NCI-H128 (cell line): ENCODE results near the gene NCEH1.
"Not testable (repeated sequence)": the region's sequence is repeated elsewhere in the genome, so short reads cannot be mapped to it uniquely, and the experiment has no call there.

Source experiments
- DNase-seq: peaks from one replicate; lab custom pipeline; 2025; ENCODE audit not compliant: unreplicated experiment; lab: John Stamatoyannopoulos, UW

NCEH1 gene

DNA sequence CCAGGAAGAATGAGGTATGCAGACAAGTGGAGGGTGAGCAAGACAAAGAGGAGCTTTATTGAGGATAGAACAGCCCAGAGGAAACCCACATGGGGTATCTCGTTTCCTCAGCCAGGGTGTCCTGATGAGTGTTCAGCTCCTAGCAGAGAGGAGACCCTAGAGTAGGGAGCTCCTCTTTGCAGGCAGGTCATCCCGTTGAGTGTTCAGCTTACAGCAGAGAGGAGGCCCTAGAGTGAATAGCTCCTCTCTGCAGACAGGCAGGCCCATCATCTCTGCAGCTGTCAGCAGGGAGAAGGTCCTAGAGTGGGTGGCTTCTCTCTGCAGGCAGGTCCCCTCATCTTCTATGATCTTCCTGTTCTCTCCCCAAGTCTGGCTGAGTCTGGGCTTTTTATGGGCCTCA lies 97.0 kb downstream of the NCEH1 start:
- DNase-seq: no peak

DNA sequence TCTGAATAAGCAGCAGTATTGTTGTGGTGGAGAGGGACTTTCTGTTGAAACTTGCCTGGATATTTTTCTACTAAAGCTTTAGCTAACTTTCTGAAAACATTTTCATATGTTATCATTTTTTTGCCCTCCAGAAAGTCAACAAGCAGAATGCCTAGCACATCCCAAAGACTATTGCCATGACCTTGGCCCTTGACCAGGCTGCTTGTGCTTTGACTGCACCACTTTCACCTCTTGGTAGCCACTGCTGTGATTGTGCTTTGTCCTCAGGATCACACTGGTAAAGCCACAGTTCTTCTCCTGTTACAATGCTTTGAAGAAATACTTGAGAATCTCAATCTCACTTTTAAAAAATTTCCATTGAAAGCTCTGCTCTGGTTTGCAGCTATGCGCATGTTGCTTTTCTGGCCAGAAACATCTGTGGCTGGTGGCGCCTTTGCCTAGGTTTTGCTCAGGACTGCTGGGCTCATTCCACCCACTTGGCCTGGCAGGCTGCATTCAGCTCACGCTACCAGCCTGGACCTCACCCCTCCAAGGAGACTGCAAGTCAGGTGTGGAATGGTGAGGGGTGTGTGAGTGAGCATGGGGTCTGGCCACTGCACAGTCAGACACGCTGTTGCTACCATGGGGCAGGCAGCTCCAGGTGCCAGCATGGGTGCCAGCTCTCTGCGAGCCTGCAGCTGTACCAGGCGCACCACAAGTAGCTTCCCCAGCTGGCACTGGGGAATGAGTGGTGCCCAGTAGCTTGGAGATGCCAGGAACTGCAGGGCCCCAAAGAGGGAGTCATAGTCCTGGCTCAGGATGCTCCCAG lies 97.8 kb downstream of the NCEH1 start:
- no peak for DNase-seq

DNA sequence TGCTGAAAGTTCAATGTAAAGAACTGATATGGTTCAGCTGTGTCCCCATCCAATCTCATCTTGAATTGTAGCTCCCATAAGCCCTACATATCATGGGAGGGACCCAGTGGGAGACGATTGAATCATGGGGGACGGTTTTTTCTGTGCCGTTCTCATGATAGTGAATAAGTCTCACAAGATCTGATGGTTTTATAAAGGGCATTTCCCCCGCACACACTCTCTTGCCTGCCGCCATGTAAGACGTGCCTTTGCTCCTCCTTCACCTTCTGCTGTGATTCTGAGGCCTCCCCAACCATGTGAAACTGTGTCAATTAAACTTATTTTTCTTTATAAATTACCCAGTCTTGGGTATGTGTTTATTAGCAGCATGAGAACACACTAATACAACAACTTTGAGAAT lies 101.1 kb downstream of the NCEH1 start:
- no peak for DNase-seq

DNA sequence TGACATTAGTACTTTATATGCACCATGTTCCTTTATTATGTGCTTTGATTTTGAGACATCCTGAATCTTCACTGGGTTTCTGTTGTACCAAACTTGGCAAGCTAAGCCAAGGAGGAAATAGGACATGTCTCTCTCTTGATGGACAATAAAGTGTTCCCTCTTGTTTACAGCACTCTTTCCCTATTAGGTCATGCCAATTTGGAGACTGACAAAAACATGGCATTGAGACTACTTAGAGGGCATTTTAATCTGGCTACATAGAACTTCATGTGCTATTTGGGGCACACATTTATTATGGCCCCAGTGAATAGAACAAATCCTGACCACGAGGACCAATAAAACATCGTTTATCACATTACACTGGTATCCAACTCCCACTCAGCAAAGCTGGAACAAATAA lies 102.3 kb downstream of the NCEH1 start:
- no peak for DNase-seq

DNA sequence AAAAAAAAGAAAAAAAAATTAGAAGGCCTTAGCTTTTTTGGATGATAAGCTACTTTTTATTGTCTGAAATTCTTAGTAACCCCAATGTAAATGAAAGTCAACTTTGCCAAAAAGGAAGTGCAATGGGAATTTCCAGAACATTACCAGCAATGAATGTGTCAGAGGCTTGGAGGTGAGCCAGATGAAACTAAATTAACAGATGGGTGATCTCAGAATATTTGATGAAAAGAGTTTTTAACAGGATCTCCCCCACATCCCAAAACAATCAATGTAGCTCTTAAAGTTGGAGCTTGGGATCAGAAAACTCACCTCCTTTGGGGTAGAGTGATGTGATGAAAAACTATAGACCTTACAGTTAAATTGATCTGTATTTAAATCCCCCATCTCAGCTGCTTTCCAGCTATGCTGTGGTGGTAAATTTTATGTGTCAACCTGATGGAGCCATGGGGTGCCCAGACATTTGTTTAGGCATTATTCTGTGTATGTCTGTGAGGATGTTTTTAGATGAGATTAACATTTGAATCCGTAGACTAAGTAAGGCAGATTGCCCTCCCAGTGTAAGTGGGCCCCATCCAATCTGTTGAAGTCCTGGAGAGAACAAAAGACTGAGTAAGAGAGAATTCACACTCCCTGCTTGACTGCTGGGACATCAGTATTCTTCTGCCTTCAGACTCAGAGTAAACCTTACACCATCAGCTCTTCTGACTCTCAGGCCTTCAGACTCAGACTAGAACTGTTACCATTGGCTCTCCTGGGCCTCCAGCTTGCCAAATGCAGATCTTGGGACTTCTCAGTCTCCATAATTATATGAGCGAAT lies 103.4 kb downstream of the NCEH1 start:
- no peak for DNase-seq

DNA sequence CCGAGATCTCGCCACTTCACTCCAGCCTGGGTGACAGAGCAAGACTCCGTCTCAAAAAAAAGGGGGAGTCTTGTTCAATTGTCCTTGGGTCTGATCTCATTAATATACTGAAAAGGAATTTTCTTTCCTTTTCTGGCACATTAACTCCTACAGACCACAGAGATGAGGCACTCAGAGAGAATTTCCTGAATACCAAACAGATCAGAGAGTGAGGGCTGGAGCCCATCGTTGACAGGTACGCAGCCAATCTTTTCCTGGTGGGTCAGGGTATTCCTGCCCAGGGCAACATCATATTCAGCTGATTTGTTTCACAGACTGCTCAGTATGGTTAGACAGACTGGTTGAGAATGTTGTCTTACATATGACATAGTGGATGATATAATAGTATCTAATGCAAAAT lies 104.8 kb downstream of the NCEH1 start:
- DNase-seq: no peak

DNA sequence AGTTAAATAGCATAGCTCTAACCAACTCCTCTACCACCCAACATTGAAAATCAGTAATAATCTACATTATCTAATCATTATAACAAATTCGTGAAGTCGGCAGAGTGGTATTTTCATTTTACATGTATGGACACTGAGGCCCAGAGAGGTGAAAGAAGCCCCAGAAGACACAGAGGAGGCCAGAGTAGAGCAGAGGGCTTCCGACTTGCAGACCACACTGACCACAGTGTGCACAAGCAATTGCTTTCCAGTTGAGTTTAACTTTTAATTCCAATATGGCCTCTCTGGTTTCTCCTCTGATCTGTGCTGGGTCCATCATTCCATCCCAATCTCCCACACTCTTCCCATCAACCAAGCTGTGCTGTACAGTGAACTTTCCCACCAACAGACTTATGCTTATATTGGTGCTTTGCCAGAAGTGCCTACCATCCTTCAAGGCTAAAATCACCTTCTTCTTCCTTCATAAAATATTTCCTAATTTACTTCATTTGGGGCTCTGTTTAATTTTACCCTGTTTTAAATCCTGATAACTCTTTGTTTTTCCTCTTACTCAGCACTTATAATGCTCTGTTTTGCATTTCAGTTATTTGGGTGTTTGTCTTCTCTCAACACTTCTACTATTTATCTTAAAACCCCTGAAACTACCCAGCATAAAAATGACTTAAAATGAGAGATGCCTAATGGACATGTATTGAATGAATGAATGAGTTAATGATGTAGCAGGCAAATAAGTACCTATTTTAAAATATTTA lies 105.8 kb downstream of the NCEH1 start:
- no peak for DNase-seq

DNA sequence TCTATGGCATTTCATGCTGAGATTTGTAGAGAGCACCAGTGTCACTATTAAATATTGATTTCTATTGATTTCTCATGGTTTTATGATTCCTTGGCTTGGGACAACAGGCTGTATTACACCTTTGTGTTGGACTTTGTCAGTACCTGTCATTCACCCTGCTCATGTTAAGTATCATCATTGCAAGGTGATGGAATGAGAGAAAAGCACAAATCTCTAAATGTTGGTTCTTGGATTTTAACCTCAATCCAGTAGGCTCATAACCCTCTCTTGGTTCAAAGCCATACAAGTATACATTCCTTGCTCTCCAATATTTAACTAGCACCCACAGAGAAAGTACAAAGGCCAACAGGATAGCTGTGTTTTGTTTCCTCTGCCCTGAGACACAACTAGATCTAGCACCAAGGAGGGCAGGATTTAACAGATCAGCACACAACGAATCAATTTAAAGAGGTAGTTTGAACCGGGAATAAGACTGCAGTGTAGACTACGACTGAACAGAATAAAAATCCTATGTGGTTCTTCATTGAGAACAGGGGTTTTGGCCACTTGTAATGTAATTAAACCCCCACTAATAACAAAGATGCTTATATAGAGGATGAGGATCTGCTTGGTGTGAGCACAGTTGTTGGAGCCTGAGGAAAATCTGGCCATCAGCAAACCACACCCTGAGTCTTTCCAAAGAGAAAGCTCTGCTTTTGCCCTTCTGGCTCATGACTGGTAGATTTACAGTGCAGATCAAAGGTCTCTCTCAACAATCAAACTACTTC lies 109.6 kb downstream of the NCEH1 start:
- DNase-seq: no peak

DNA sequence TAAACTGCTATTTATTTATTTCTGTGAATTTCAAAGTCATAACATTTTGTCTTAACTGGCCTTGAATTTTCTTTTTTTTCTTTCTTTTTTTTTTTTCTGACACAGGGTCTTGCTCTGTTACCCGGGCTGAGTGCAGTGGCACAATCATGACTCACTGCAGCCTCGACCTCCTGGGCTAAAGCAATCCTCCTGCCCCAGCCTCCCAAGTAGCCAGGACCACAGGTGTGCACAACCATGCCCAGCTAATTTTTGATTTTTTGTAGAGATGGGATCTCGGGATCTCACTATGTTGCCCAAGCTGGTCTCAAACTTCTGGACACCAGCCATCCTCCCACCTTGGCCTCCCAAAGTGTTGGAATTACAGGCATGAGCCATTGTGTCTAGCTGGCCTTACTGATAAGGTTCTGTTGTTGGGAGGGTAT lies 110.2 kb downstream of the NCEH1 start:
- DNase-seq: no peak

DNA sequence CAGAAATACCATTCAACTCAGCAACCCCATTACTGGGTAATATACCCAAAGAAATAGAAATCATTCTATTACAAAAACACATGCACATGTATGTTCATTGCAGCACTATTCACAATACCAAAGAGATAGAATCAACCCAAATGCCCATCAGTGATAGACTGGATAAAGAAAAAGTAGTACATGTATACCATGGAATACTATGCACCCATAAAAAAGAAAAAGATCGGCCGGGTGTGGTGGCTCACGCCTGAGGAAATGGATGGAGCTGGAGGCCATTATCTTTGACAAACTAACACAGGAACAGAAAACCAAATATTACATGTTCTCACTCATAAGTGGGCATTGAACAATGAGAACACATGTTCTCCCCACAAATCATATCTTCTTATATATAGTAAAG lies 112.0 kb downstream of the NCEH1 start:
- DNase-seq: no peak

DNA sequence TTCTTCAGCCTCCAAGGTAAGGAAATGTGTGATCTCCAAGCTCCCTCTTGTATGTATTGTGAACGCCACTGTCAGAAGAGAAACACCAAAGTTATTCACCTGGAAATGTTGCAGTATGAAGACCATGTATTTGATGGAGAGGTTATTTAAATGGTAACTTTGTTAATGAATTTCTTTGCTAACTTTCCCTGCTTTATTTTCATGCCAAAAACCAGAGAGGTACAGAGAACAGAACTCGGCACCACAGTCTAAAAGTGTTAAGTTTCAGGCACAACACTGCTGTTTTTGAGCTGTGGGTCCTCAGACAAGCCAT lies 114.5 kb downstream of the NCEH1 start:
- no peak for DNase-seq

DNA sequence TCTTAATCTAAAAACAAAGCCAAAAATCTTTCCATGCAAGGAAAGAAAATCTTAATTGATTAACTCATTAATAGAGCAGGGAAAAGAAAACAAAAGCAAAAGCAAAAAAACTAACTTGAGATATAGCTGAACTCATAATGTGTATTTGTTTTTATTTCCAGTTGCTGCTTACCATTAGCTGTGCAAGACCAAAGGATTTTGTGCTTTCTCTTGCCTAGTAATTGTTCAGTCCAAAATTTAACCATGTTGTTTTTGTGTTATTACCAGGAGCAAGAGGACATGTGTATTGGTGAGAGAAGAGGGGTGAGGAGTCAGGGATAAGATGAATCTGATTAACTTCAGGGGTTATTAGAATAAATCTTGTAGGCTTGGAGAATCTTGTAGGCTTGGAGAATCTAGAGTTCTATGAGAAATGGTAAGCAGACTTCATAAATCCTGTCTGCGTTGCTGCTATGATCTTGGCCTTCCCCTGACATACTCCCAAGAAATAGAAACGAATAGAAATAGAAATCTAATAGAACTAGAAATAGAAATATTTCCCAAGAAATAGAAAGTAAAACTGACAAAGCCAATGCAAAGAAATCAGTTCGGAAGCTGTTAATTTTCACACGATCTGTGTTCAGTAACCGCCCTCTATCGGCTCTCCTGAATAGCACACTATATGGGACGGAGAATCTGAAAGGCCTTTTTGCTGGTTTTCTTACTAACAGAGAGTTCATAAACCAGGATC lies 115.0 kb downstream of the NCEH1 start:
- DNase-seq: no peak

DNA sequence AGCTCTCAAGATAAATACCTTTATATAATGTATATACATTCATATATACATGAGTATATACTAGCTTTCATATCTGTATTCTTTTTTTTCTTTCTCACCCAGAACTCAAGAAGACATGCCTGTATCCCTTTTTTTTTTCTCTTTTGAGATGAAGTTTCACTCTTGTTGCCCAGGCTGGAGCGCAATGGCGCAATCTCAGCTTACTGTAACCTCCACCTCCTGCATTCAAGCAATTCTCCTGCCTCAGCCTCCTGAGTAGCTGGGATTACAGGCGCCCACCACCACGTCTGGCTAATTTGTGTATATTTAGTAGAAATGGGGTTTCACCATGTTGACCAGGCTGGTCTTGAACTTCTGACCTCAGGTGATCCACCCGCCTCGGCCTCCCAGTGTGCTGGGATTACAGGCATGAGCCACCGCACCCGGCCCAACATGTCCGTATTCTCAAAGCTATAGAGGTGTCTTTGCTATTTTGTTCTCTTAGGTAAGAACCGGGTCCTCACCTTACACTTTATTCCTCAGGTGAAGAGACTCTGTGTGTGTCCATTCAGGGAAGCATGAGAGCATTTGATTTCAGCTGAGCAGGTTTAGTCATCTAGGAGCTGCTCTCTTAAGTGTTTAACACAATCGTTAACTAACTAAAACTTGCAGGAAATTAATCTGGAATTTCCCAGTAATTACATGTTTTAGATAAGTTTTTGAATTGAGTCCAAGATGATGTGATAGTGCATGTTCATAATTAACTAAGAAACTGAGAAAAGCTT lies 115.8 kb downstream of the NCEH1 start:
- DNase-seq: not testable (repeated sequence)

DNA sequence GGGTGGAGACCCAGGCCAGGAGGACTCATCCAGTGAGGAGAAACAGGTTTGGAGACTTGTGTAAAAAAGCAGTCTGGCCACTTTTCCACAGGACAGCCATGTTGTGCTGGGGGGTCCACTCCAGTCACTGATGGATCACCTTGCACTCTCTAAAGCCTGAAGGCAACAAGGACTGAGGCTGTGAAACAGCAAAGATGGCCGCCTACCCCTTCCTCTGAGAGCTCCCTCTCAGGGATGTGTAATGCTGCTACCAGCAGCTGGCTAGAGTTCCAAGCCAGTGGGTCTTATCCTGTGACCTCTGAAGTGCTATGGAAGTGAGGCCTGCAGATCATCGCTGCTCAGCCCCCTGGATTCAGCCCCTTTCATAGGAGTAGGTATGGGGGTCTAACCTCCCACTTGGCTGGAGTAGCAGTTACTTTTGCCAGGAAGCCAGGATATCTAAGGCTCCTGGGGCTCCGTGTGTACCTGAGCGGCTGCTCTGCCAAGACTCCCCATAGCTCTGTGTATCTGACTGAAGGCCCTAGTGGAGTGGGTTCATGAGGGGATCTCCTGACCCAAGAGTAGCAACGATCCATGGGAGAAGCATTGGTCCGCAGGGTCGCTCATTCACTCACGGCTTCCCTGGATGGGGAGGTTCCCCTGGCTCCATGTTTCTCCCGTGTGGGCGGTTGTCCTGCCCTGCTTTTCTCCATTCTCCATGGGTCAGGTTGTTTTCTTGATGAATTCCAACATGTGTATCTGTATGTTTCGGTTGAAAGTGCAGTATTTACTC lies 117.8 kb downstream of the NCEH1 start:
- no peak for DNase-seq

DNA sequence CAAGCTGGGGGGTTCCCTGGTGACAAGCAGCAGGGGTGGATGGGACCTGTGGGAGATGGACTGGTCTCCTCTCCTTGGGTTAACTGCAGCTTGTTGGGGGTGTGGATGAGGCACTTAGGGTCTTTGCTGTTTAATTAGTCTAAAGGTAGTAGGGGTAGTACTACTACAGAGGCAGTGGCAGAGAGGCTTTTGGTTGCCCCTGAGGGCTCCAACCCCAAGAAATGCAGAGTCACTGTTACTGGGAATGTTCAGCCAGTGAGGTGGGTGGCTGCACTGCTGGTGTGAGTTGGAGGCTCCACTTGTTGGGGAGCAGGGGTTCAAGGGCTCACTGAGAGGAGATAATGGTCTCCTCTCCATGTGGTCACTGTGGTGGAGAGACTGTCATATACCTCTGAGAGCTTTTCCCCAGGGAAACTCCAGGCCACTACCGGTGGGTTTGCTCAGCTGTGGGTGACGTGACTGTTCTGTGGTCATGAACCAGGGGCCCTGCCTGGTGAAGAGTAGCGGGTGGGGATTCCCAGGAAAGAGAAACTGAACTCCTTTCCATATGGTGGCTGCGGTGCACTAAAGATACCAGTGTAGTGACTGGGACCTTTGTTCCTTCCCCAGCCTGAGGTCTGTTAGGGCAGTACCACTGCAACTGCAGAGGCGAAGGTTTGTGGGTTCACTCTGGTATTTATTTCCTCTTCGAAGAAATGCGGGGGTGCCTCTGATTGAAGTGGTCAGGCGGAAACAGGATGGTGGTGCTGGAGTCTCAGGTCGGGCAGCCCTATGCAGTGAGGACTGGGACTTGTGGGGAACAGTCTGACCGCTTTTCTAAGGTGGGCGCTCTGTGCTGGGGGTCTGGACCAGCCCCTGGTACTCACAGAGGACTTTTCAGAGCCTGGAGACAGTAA lies 118.7 kb downstream of the NCEH1 start:
- DNase-seq: no peak

DNA sequence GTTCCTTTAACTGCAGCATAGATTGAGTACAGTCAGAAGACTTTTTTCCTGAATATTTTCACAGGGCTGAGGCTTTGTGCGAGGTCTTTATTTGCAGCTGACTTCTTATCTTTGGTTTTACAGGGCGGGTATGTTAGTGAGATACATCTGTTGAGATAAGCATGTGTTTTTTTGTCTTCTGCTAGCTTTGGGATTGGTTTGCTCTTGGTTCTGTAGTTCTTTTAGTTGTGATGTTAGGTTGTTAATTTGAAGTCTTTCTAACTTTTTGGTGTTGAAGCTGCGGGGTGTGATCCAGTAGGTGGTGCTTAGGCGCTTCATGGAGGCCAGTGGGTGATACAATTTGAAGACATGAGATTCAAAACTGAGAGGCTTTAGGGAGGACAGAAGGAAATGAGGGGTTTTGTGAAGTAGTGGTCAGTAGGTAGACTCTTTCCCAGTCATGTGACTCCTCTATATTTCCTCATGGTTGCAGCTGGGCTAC lies 119.7 kb downstream of the NCEH1 start:
- no peak for DNase-seq

DNA sequence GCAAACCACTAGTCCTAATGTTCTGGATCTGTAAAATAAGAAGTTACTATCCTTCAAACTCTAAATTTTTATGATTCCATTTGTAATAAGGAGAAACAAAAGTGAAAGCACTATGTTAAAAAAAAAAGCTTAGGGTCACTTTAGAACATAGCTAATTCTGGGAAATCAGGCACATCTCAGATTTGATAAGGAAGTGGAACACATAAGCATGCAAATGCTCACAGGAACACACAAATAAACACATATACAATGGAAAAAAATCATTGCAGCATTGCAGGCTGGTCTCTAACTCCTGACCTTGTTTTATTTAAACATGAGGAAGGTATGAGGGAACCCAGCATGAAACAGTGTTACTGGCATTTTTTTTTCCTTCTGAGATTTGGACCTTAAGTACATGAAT lies 124.4 kb downstream of the NCEH1 start:
- no peak for DNase-seq

DNA sequence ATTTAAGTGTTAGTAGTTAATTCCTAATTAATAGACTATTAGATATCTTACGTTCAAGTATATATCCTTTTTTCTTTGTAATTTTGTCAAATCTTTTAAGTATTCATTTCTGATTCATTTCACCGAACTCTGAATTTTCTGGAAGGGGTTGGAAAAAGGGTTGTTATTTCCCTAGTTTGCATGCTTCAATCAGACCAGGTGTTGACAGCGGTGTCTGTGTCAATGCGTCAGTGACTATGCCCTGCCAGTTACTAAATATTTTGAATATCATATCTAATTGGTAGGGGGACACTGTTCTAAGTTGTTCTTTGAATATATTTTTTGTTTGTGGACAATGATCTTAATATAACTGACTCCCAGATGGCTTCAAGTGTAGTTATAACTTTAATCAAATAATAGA lies 124.9 kb downstream of the NCEH1 start:
- no peak for DNase-seq
